Loucy (cell line): Measurements from ENCODE around the gene IL36A.

Source experiments
- H2AFZ ChIP-seq: fragments of 200-600 bp; sonication (generic); 2 replicates; pipeline ENCODE4 v1.6.0; 2016; ENCODE audit warnings: antibody characterized with exemption, mild to moderate bottlenecking, low read length, moderate library complexity
- H3F3A ChIP-seq: fragments of 200-600 bp; 2 replicates; pipeline ENCODE4 v1.6.0; 2016; ENCODE audit warnings: antibody characterized with exemption, low read depth, mild to moderate bottlenecking
- H3K27me3 ChIP-seq: fragments of 200-600 bp; sonication (generic); 2 replicates; pipeline ENCODE4 v1.6.1; 2014; ENCODE audit warnings: low read length, mild to moderate bottlenecking; ENCODE audit not compliant: insufficient read depth, poor library complexity, severe bottlenecking
- H3K36me3 ChIP-seq: fragments of 200-600 bp; sonication (generic); 2 replicates; pipeline ENCODE4 v1.6.1; 2016; ENCODE audit warnings: low read length; ENCODE audit not compliant: insufficient read depth
- H3K4me1 ChIP-seq: fragments of 200-600 bp; sonication (generic); 2 replicates; pipeline ENCODE4 v1.5.1; 2014; ENCODE audit warnings: low read length, mild to moderate bottlenecking; ENCODE audit not compliant: insufficient read depth, poor library complexity, severe bottlenecking
- H3K4me2 ChIP-seq: fragments of 200-600 bp; sonication (generic); 2 replicates; pipeline ENCODE4 v1.6.0; 2014; ENCODE audit warnings: antibody characterized with exemption, low read length, low read depth, mild to moderate bottlenecking; ENCODE audit not compliant: poor library complexity, severe bottlenecking
- H3K4me3 ChIP-seq: fragments of 200-600 bp; sonication (generic); 2 replicates; pipeline ENCODE4 v1.5.1; 2014; ENCODE audit warnings: low read length, mild to moderate bottlenecking, mixed read lengths; ENCODE audit not compliant: poor library complexity, severe bottlenecking
- H3K79me2 ChIP-seq: fragments of 200-600 bp; sonication (generic); 2 replicates; pipeline ENCODE4 v1.6.1; 2014; ENCODE audit warnings: low read length; ENCODE audit not compliant: insufficient read depth
- H3K9ac ChIP-seq: fragments of 200-600 bp; sonication (generic); 2 replicates; pipeline ENCODE4 v1.6.0; 2014; ENCODE audit warnings: mild to moderate bottlenecking, low read depth, low read length, moderate library complexity; ENCODE audit not compliant: poor library complexity, severe bottlenecking
- H3K9me2 ChIP-seq: fragments of 200-600 bp; sonication (generic); replicated peaks from 2 replicates; pipeline ENCODE4 v1.6.1; 2016; ENCODE audit warnings: low read depth, low read length, mixed read lengths
- H3K9me3 ChIP-seq: fragments of 200-600 bp; sonication (generic); 2 replicates; pipeline ENCODE4 v1.6.1; 2014; ENCODE audit warnings: mild to moderate bottlenecking, antibody characterized with exemption, low read length, low read depth; ENCODE audit not compliant: insufficient read depth
- H4K20me1 ChIP-seq: fragments of 200-600 bp; sonication (generic); 2 replicates; pipeline ENCODE4 v1.6.0; 2014; ENCODE audit warnings: antibody characterized with exemption, low read length, mild to moderate bottlenecking; ENCODE audit not compliant: insufficient read depth, poor library complexity, severe bottlenecking
- EZH2phosphoT487 ChIP-seq: fragments of 200-600 bp; IDR thresholded peaks from 2 replicates; pipeline ENCODE4 v1.6.1; 2018; ENCODE audit warnings: antibody characterized with exemption, mild to moderate bottlenecking, moderate library complexity, borderline replicate concordance
- TF ChIP-seq, protein P1 (sequence below): fragments of 200-600 bp; sonication (generic); conservative IDR thresholded peaks from 2 replicates; pipeline ENCODE4 v1.5.1; 2014; ENCODE audit warnings: mild to moderate bottlenecking, antibody characterized with exemption, low read length

The IL36A gene

DNA sequence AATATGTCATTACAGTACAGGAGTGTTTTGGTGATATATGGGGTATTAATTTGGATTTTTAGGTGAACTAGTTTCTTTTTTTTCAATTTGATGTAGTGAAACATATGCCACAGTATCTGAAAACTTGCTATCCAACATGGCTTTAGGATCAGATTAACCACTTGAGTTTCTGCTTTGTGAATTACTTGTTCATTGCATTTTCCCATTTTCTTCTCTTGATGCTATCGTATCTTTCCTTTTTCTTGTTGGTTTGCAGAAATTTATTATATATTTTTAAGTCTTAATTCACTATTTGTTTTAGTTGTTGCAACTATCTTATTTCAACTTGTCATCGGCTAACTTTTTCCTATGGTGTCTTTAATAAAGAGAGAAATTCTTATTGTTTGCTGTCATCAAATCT, 8.8 kb downstream of the IL36A start:
- Histone ChIP-seq H3K4me3 (no peak overlapping the region), H3K9me3 (no peaks in the 10 kb centered on the region), H3K9ac (no peak overlapping the region), H3K9me2 (no peaks in the 10 kb centered on the region), H3F3A (no peaks in the 10 kb centered on the region), H4K20me1 (no peaks in the 10 kb centered on the region), H2AFZ (no peak overlapping the region), H3K36me3 (no peaks in the 10 kb centered on the region), H3K27me3 (no peaks in the 10 kb centered on the region), H3K4me2 (no peak overlapping the region), H3K4me1 (no peaks in the 10 kb centered on the region), H3K79me2 (no peaks in the 10 kb centered on the region)
- TF ChIP-seq EZH2phosphoT487: no peak
- TF ChIP-seq, protein P1, sequence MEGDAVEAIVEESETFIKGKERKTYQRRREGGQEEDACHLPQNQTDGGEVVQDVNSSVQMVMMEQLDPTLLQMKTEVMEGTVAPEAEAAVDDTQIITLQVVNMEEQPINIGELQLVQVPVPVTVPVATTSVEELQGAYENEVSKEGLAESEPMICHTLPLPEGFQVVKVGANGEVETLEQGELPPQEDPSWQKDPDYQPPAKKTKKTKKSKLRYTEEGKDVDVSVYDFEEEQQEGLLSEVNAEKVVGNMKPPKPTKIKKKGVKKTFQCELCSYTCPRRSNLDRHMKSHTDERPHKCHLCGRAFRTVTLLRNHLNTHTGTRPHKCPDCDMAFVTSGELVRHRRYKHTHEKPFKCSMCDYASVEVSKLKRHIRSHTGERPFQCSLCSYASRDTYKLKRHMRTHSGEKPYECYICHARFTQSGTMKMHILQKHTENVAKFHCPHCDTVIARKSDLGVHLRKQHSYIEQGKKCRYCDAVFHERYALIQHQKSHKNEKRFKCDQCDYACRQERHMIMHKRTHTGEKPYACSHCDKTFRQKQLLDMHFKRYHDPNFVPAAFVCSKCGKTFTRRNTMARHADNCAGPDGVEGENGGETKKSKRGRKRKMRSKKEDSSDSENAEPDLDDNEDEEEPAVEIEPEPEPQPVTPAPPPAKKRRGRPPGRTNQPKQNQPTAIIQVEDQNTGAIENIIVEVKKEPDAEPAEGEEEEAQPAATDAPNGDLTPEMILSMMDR: no peak

GRCh38 chr2:113015042-113015441, 9.8 kb downstream of the IL36A start:
- H3F3A ChIP-seq: no peaks in the 10 kb centered on the region
- H4K20me1 ChIP-seq: no peaks in the 10 kb centered on the region
- no peak for TF ChIP-seq EZH2phosphoT487
- no peaks in the 10 kb centered on the region for H3K36me3 ChIP-seq
- H3K9me2 ChIP-seq: no peaks in the 10 kb centered on the region
- no peak overlapping the region for H2AFZ ChIP-seq
- H3K9me3 ChIP-seq: no peaks in the 10 kb centered on the region
- no peak overlapping the region for H3K4me3 ChIP-seq
- no peak overlapping the region for H3K4me2 ChIP-seq
- no peak overlapping the region for H3K9ac ChIP-seq
- no peaks in the 10 kb centered on the region for H3K4me1 ChIP-seq
- H3K79me2 ChIP-seq: no peaks in the 10 kb centered on the region
- H3K27me3 ChIP-seq: no peaks in the 10 kb centered on the region

DNA sequence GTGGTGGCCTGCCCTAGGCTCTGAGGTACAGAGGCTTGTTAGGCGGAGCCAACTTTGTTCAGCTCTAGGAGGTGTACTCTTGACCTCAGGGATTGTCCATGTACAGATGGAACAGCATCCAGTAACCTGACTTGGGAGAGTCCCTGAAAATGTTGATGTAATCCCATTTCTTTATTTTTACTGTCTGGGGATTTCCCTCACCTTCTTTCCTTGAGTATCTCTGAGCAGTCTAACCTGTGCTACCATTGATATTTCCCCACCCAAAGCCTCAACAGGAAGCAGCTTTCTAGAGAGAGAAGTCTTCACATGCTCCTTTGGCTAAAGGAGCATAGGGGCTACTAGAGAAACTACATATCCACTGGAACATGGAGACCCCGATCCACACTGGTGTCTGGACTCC, 10.4 kb downstream of the IL36A start:
- no peaks in the 10 kb centered on the region for H3K4me1 ChIP-seq
- H3K79me2 ChIP-seq: no peaks in the 10 kb centered on the region
- H2AFZ ChIP-seq: no peak overlapping the region
- TF ChIP-seq EZH2phosphoT487: no peak
- TF ChIP-seq, protein P1: no peak
- H4K20me1 ChIP-seq: no peaks in the 10 kb centered on the region
- no peak overlapping the region for H3K4me3 ChIP-seq
- no peaks in the 10 kb centered on the region for H3K36me3 ChIP-seq
- H3K9me2 ChIP-seq: no peaks in the 10 kb centered on the region
- H3K27me3 ChIP-seq: no peaks in the 10 kb centered on the region
- H3K9me3 ChIP-seq: no peaks in the 10 kb centered on the region
- H3K9ac ChIP-seq: no peak overlapping the region
- no peak overlapping the region for H3K4me2 ChIP-seq
- no peaks in the 10 kb centered on the region for H3F3A ChIP-seq

GRCh38 chr2:113018509-113018908, 13.2 kb downstream of the IL36A start:
- Histone ChIP-seq H3K9me2 (no peaks in the 10 kb centered on the region), H3K9ac (no peak overlapping the region), H3F3A (no peaks in the 10 kb centered on the region), H3K79me2 (no peaks in the 10 kb centered on the region), H2AFZ (no peak overlapping the region), H3K4me2 (no peak overlapping the region), H4K20me1 (no peaks in the 10 kb centered on the region), H3K4me3 (no peak overlapping the region), H3K9me3 (no peaks in the 10 kb centered on the region), H3K4me1 (no peaks in the 10 kb centered on the region), H3K36me3 (no peaks in the 10 kb centered on the region), H3K27me3 (no peaks in the 10 kb centered on the region)
- TF ChIP-seq, protein P1: no peak
- no peak for TF ChIP-seq EZH2phosphoT487
